OCI-LY3 (cell line): Measurements from ENCODE around the gene ZNF140.
A peak's percentile ranks its signal among the peaks of the same experiment; 100 is the strongest.

Source experiments
- H2AFZ ChIP-seq: fragments of 200-600, 300-600 bp; shearing (Covaris generic); 2 replicates; pipeline ENCODE4 v1.6.0; 2014; ENCODE audit warnings: antibody characterized with exemption, low read depth, low read length
- H3K27ac ChIP-seq: fragments of 200-600, 300-600 bp; sonication (generic); 2 replicates; pipeline ENCODE4 v1.5.1; 2014; ENCODE audit warnings: mild to moderate bottlenecking, low read length, moderate library complexity, mixed read lengths
- H3K27me3 ChIP-seq: fragments of 200-600, 300-600 bp; sonication (generic); 2 replicates; pipeline ENCODE4 v1.6.1; 2014; ENCODE audit warnings: low read depth, low read length, mixed read lengths
- H3K36me3 ChIP-seq: fragments of 200-600, 300-600 bp; sonication (generic); replicated peaks from 2 replicates; pipeline ENCODE3; 2014; ENCODE audit warnings: low read depth, low read length, mixed read lengths
- H3K4me1 ChIP-seq: fragments of 300-600, 200-600 bp; sonication (generic); 2 replicates; pipeline ENCODE4 v1.6.1; 2014; ENCODE audit warnings: low read length, mixed read lengths
- H3K4me2 ChIP-seq: fragments of 200-600, 300-600 bp; sonication (generic); 2 replicates; pipeline ENCODE4 v1.6.1; 2014; ENCODE audit warnings: low read length, mixed read lengths
- H3K4me3 ChIP-seq: fragments of 300-600, 200-600 bp; sonication (generic); 2 replicates; pipeline ENCODE4 v1.5.1; 2014; ENCODE audit warnings: antibody characterized with exemption, mild to moderate bottlenecking, low read length, moderate library complexity
- H3K79me2 ChIP-seq: fragments of 300-600, 200-600 bp; shearing (Covaris generic); 2 replicates; pipeline ENCODE4 v1.6.1; 2014; ENCODE audit warnings: mild to moderate bottlenecking, low read length, mixed read lengths
- H3K9ac ChIP-seq: fragments of 300-600, 200-600 bp; shearing (Covaris generic); 2 replicates; pipeline ENCODE4 v1.6.0; 2014; ENCODE audit warnings: mild to moderate bottlenecking, low read length, moderate library complexity
- H3K9me3 ChIP-seq: fragments of 200-600, 300-600 bp; shearing (Covaris generic); 2 replicates; pipeline ENCODE4 v1.6.1; 2014; ENCODE audit warnings: low read length, mixed read lengths; ENCODE audit not compliant: insufficient read depth
- H4K20me1 ChIP-seq: fragments of 200-600, 300-600 bp; sonication (generic); 2 replicates; pipeline ENCODE4 v1.6.1; 2016; ENCODE audit warnings: low read length, mixed read lengths; ENCODE audit not compliant: insufficient read depth
- EZH2phosphoT487 ChIP-seq: fragments of 200-600 bp; shearing (Covaris generic); IDR thresholded peaks from 2 replicates; pipeline ENCODE4 v1.6.1; 2018; ENCODE audit warnings: antibody characterized with exemption, mixed run types, low read depth
- TF ChIP-seq, protein P1 (sequence below): fragments of 200-600, 300-600 bp; sonication (generic); IDR thresholded peaks from 2 replicates; pipeline ENCODE4 v1.5.1; 2014; ENCODE audit warnings: antibody characterized with exemption, low read length, low read depth

The ZNF140 gene

DNA sequence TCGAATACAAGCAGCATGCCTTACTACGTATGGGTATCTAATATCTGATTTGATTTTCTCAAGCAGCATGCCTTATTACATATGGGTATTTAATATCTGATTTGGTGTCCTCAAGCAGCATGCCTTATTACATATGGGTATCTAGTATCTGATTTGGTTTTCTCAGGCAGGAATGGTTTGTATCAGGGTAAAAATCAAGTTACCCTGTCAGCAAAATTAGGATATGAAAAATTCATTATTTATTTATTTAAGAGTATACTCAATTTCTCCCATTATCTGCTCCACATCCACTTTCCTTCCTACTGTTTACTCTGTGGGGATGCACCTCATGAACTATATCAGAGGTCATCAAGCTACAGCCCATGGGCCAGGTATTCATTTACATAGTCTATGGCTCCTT lies 27.4 kb downstream of the ZNF140 start:
- Histone ChIP-seq H3K27me3 (no peaks in the 10 kb centered on the region), H4K20me1 (no peaks in the 10 kb centered on the region), H3K4me2 (no peak overlapping the region), H3K9ac (no peak overlapping the region), H2AFZ (no peak overlapping the region), H3K9me3 (peaks cover 76% of the 10 kb centered on the region), H3K4me3 (no peak overlapping the region), H3K27ac (no peak overlapping the region), H3K36me3 (peaks cover 77% of the 10 kb centered on the region), H3K79me2 (no peaks in the 10 kb centered on the region), H3K4me1 (no peaks in the 10 kb centered on the region)
- TF ChIP-seq, protein P1, sequence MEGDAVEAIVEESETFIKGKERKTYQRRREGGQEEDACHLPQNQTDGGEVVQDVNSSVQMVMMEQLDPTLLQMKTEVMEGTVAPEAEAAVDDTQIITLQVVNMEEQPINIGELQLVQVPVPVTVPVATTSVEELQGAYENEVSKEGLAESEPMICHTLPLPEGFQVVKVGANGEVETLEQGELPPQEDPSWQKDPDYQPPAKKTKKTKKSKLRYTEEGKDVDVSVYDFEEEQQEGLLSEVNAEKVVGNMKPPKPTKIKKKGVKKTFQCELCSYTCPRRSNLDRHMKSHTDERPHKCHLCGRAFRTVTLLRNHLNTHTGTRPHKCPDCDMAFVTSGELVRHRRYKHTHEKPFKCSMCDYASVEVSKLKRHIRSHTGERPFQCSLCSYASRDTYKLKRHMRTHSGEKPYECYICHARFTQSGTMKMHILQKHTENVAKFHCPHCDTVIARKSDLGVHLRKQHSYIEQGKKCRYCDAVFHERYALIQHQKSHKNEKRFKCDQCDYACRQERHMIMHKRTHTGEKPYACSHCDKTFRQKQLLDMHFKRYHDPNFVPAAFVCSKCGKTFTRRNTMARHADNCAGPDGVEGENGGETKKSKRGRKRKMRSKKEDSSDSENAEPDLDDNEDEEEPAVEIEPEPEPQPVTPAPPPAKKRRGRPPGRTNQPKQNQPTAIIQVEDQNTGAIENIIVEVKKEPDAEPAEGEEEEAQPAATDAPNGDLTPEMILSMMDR, result no peak
- no peak for TF ChIP-seq EZH2phosphoT487

DNA sequence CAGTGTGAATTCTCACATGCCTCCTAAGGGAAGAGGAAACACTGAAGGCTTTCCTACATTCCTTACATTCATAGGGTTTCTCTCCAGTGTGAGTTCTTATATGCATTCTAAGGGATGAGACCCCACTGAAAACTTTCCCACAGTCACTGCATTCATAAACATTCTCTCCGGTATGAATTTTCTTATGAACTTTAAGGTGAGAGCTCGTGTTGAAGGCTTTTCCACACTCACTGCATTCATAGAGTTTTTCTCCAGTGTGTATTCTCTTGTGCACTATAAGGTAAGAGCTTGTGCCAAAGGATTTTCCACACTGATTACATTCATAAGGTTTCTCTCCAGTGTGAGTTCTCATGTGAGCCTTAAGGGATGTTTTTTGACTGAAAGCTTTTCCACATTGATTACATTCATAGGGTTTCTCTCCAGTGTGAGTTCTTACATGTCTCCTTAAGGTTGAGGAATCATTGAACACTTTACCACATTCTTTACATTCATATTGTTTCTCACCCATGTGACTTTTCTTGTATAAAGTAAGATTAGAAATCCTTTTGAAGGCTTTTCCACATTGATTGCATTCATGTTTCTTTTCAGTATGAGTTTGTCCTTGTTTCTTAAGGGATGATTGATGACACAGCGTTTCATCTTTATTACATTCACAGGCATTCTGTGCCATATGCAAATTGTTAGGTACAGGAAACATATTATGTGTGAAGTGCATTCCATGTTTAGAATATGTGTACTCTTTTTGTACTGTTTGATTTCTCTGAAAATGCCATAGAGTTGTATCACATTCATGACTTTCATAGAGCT lies 39.9 kb downstream of the ZNF140 start:
- H3K9me3 ChIP-seq, result peaks cover 88% of the 10 kb centered on the region

DNA sequence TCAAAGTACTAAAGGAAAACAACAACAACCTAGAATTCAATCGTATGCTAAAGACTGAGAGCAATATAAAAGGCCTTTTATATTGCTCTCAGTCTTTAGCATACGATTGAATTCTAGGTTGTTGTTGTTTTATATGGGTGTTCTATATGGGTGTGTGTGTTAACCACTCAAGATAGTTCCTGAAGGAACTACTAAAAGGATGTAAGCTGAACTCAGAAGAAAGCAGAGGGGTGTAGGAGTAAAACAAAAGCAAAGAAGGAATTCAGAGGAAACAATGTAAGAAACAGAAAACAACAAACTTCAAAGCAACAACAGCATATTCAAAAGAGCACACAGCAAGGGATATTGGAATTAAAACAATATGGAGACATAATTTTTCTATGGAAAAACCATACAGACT lies 44.0 kb downstream of the ZNF140 start:
- Histone ChIP-seq H3K4me3 (no peak overlapping the region), H3K27ac (no peak overlapping the region), H3K9ac (no peak overlapping the region), H3K27me3 (no peaks in the 10 kb centered on the region), H3K4me2 (no peak overlapping the region), H3K79me2 (peaks cover 22% of the 10 kb centered on the region), H2AFZ (no peak overlapping the region), H3K9me3 (peaks cover 72% of the 10 kb centered on the region), H3K4me1 (no peaks in the 10 kb centered on the region), H4K20me1 (no peaks in the 10 kb centered on the region), H3K36me3 (peaks cover 90% of the 10 kb centered on the region)
- TF ChIP-seq, protein P1, result no peak
- no peak for TF ChIP-seq EZH2phosphoT487

More for the DNA sequence above, 39.9 kb downstream of the ZNF140 start:
- Histone ChIP-seq H3K27me3 (no peaks in the 10 kb centered on the region), H3K9ac (no peak overlapping the region), H4K20me1 (no peaks in the 10 kb centered on the region), H3K79me2 (peaks cover 5% of the 10 kb centered on the region; the same call in 1 of the 2 replicates), H2AFZ (no peak overlapping the region), H3K4me2 (no peak overlapping the region), H3K27ac (no peak overlapping the region), H3K4me1 (no peaks in the 10 kb centered on the region), H3K36me3 (peaks cover 90% of the 10 kb centered on the region), H3K4me3 (no peak overlapping the region)
- TF ChIP-seq EZH2phosphoT487, result no peak
- TF ChIP-seq, protein P1, result no peak

DNA sequence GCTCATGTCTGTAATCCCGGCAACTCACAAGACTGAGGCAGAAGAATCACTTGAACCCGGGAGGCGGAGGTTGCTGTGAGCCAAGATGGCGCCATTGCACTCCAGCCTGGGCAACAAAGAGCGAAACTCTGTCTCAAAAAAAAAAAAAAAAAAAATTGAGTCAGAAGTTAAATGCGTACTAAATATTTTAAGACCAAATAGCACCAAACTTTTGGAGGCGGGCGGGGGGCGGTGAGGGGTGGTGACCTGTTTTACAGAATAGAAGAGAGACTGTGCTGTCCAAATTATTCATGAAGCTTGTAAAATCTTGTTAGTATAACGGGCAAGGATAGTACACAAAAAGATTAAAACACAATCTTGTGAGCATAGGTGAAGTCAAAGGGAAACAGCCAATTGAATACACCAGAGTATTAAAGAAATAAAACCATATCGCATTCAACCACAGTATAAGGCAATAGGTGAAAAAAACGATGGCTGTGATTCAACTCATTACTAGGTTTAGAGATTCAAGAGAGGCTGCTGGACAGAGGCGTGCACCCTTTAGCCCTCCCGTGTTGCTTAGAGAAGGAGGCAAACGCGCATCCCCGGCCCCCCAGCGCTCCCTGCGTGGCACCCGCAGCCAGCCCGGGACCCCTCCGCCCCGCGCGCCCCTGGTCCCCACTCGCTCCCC lies 48.8 kb downstream of the ZNF140 start:
- peaks cover 23% of the 10 kb centered on the region for H3K79me2 ChIP-seq
- H2AFZ ChIP-seq, result peak overlapping the region; percentile 91
- H3K9me3 ChIP-seq, result peaks cover 45% of the 10 kb centered on the region; the same call in 1 of the 2 replicates
- peak overlapping the region; percentile 76 for H3K27ac ChIP-seq
- H3K9ac ChIP-seq, result peak overlapping the region; percentile 76
- no peak for TF ChIP-seq EZH2phosphoT487
- TF ChIP-seq, protein P1, result no peak
- H3K27me3 ChIP-seq, result no peaks in the 10 kb centered on the region
- H3K4me1 ChIP-seq, result no peaks in the 10 kb centered on the region
- H3K4me2 ChIP-seq, result peak overlapping the region; percentile 77
- no peaks in the 10 kb centered on the region for H4K20me1 ChIP-seq
- H3K4me3 ChIP-seq, result peak overlapping the region; percentile 86
- H3K36me3 ChIP-seq, result peaks cover 73% of the 10 kb centered on the region
